Glutamatergic neuron (in vitro differentiated cells): Measurements from ENCODE around the gene KCP. TPM values are rescaled to one million over a fixed set of nuclear protein-coding genes. Genes with fewer than 3 reads are reported as not detected.
"Not testable (repeated sequence)": the region's sequence is repeated elsewhere in the genome, so short reads cannot be mapped to it uniquely, and the experiment has no call there.

Experiments
- DNase-seq: peaks from one replicate; pipeline ENCODE4 v3.0.0; 2022
- H3K27ac Mint-ChIP-seq: one replicate; pipeline ENCODE4 v1.8.0; 2020; ENCODE audit warnings: mild to moderate bottlenecking, mixed read lengths, inconsistent platforms; ENCODE audit not compliant: unreplicated experiment
- H3K27me3 Mint-ChIP-seq: one replicate; pipeline ENCODE4 v1.8.0; 2020; ENCODE audit warnings: mild to moderate bottlenecking, moderate library complexity, mixed read lengths, inconsistent platforms; ENCODE audit not compliant: unreplicated experiment
- H3K36me3 Mint-ChIP-seq: one replicate; pipeline ENCODE4 v1.8.0; 2020; ENCODE audit warnings: mild to moderate bottlenecking, mixed read lengths, inconsistent platforms; ENCODE audit not compliant: unreplicated experiment
- H3K4me1 Mint-ChIP-seq: one replicate; pipeline ENCODE4 v1.8.0; 2020; ENCODE audit warnings: mild to moderate bottlenecking, low read depth, mixed read lengths, inconsistent platforms; ENCODE audit not compliant: unreplicated experiment
- H3K4me3 Mint-ChIP-seq: one replicate; pipeline ENCODE4 v1.8.0; 2020; ENCODE audit warnings: mild to moderate bottlenecking, mixed read lengths, inconsistent platforms; ENCODE audit not compliant: unreplicated experiment
- H3K9me3 Mint-ChIP-seq: one replicate; pipeline ENCODE4 v1.8.0; 2020; ENCODE audit warnings: mild to moderate bottlenecking, moderate library complexity, mixed read lengths, inconsistent platforms; ENCODE audit not compliant: unreplicated experiment
- total RNA-seq: library from RNA; stranded (reverse); fragmentation: NEBNext Ultra II Directional; extraction: Animal tissue kit (Norgen Biotek cat#: 25700); gene quantifications from one replicate; pipeline ENCODE4 v1.2.1, GENCODE V29; 2021; ENCODE audit not compliant: unreplicated experiment
- TF ChIP-seq, protein P1 (sequence below): fragments of 200-600 bp; sonication (generic); IDR thresholded peaks from one replicate; pipeline ENCODE4 v1.5.0; 2021; ENCODE audit not compliant: partially characterized antibody, unreplicated experiment

Gene KCP
- total RNA-seq, 1 donor from 2014 or later: 2.2 TPM

GRCh38 chr7:128946936-128947830, 36.7 kb upstream of the KCP start:
- H3K27ac Mint-ChIP-seq: no peak overlapping the region
- H3K36me3 Mint-ChIP-seq: no peaks in the 10 kb centered on the region
- H3K4me1 Mint-ChIP-seq: no peaks in the 10 kb centered on the region
- no peak for DNase-seq
- no peaks in the 10 kb centered on the region for H3K27me3 Mint-ChIP-seq
- no peak overlapping the region for H3K4me3 Mint-ChIP-seq
- H3K9me3 Mint-ChIP-seq: peaks cover 3% of the 10 kb centered on the region
- TF ChIP-seq, protein P1, sequence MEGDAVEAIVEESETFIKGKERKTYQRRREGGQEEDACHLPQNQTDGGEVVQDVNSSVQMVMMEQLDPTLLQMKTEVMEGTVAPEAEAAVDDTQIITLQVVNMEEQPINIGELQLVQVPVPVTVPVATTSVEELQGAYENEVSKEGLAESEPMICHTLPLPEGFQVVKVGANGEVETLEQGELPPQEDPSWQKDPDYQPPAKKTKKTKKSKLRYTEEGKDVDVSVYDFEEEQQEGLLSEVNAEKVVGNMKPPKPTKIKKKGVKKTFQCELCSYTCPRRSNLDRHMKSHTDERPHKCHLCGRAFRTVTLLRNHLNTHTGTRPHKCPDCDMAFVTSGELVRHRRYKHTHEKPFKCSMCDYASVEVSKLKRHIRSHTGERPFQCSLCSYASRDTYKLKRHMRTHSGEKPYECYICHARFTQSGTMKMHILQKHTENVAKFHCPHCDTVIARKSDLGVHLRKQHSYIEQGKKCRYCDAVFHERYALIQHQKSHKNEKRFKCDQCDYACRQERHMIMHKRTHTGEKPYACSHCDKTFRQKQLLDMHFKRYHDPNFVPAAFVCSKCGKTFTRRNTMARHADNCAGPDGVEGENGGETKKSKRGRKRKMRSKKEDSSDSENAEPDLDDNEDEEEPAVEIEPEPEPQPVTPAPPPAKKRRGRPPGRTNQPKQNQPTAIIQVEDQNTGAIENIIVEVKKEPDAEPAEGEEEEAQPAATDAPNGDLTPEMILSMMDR: no peak

GRCh38 chr7:128945668-128946366, 35.3 kb upstream of the KCP start:
- Mint-ChIP-seq H3K9me3 (peaks cover 7% of the 10 kb centered on the region), H3K36me3 (no peaks in the 10 kb centered on the region), H3K4me1 (peaks cover 6% of the 10 kb centered on the region), H3K27me3 (peaks cover 5% of the 10 kb centered on the region), H3K4me3 (no peak overlapping the region), H3K27ac (no peak overlapping the region)
- TF ChIP-seq, protein P1: no peak
- DNase-seq: no peak

- Mint-ChIP-seq H3K27ac (no peak overlapping the region), H3K27me3 (peaks cover 8% of the 10 kb centered on the region), H3K4me3 (no peak overlapping the region), H3K9me3 (peaks cover 3% of the 10 kb centered on the region), H3K4me1 (peaks cover 6% of the 10 kb centered on the region), H3K36me3 (no peaks in the 10 kb centered on the region)
- no peak for DNase-seq
- TF ChIP-seq, protein P1: no peak
Observed at GRCh38 chr7:128944487-128945236, 34.2 kb upstream of the KCP start.

GRCh38 chr7:128943251-128943650, 32.7 kb upstream of the KCP start:
- not testable (repeated sequence) for H3K27me3 Mint-ChIP-seq, H3K4me3 Mint-ChIP-seq, H3K27ac Mint-ChIP-seq, H3K9me3 Mint-ChIP-seq, H3K4me1 Mint-ChIP-seq, DNase-seq, H3K36me3 Mint-ChIP-seq

GRCh38 chr7:128941946-128942526, 31.5 kb upstream of the KCP start:
- Mint-ChIP-seq H3K36me3 (peaks cover 3% of the 10 kb centered on the region), H3K27ac (no peak overlapping the region), H3K4me3 (no peak overlapping the region), H3K27me3 (peaks cover 12% of the 10 kb centered on the region), H3K4me1 (peaks cover 11% of the 10 kb centered on the region), H3K9me3 (peaks cover 5% of the 10 kb centered on the region)
- TF ChIP-seq, protein P1: no peak
- no peak for DNase-seq
